Ovary (tissue), 3 donors: Measurements from ENCODE around the gene ANGEL1.

Experiments used
- CTCF ChIP-seq, 3 donors: fragments of 450-650 bp in 2 of 3; fragments of 200-600 bp in 1 of 3; IDR thresholded peaks; one replicate each; pipeline versions ENCODE4 v1.5.1 to v1.8.0; 2016 to 2022; ENCODE audit warnings: antibody characterized with exemption in 3 of 3, mild to moderate bottlenecking in 1 of 3
- POLR2A ChIP-seq: fragments of 450-650 bp; IDR thresholded peaks from one replicate; pipeline ENCODE4 v1.6.1; 2017; ENCODE audit warnings: antibody characterized with exemption, mild to moderate bottlenecking, moderate library complexity
- donor health status: DM: no; HTN: no; CAD: no.

GRCh38 chr14:76842414-76842813 is 29.7 kb upstream of the ANGEL1 start:
- TF ChIP-seq CTCF (IDR thresholded peaks at IDR 0.05) (no peak), POLR2A (no peak)
